GM18502 (cell line): ENCODE data around the gene VAV3.
A peak's percentile ranks its signal among the peaks of the same experiment; 100 is the strongest.

Experiments used
- ATAC-seq: cut with Tn5 transposase; IDR thresholded peaks from one replicate; pipeline ENCODE4 v1.9.1; 2021; ENCODE audit warnings: mild to moderate bottlenecking; ENCODE audit not compliant: unreplicated experiment, poor library complexity

The VAV3 gene

GRCh38 chr1:107936498-107937481, 28.2 kb downstream of the VAV3 start:
- peak; percentile 48 for ATAC-seq

GRCh38 chr1:107935396-107936064, 29.4 kb downstream of the VAV3 start:
- peak; percentile 93 for ATAC-seq

GRCh38 chr1:107934578-107934977, 30.4 kb downstream of the VAV3 start:
- ATAC-seq, result peak; percentile 33

- no peak for ATAC-seq
Measured at GRCh38 chr1:107933736-107934135, 31.2 kb downstream of the VAV3 start.

GRCh38 chr1:107930292-107930691, 34.7 kb downstream of the VAV3 start:
- ATAC-seq, result no peak

GRCh38 chr1:107927820-107928219, 37.2 kb downstream of the VAV3 start:
- ATAC-seq, result no peak

- peak; percentile 42 for ATAC-seq
Measured at GRCh38 chr1:107926436-107927080, 38.4 kb downstream of the VAV3 start.

GRCh38 chr1:107925565-107925964, 39.4 kb downstream of the VAV3 start:
- ATAC-seq, result no peak

- ATAC-seq, result no peak
Measured at GRCh38 chr1:107920999-107921398, 44.0 kb downstream of the VAV3 start.

GRCh38 chr1:107920561-107920960, 44.4 kb downstream of the VAV3 start:
- ATAC-seq, result no peak

GRCh38 chr1:107919953-107920352, 45.0 kb downstream of the VAV3 start:
- no peak for ATAC-seq

GRCh38 chr1:107914119-107914765, 50.7 kb downstream of the VAV3 start:
- no peak for ATAC-seq

- ATAC-seq, result no peak
Measured at GRCh38 chr1:107912656-107913055, 52.3 kb downstream of the VAV3 start.

- peak; percentile 61 for ATAC-seq
Measured at GRCh38 chr1:107900090-107900945, 64.7 kb downstream of the VAV3 start.

- no peak for ATAC-seq
Measured at GRCh38 chr1:107899655-107900054, 65.3 kb downstream of the VAV3 start.

- ATAC-seq, result no peak
Measured at GRCh38 chr1:107897438-107898345, 67.3 kb downstream of the VAV3 start.

GRCh38 chr1:107896936-107897335, 68.0 kb downstream of the VAV3 start:
- no peak for ATAC-seq

GRCh38 chr1:107896401-107896800, 68.6 kb downstream of the VAV3 start:
- ATAC-seq, result no peak
